Stimulated activated CD4-positive, alpha-beta T cell treated with anti-CD3 and anti-CD28 coated beads, Interleukin-2, amount 100 ng/mL, for 4 hours (primary cell): ENCODE data around the gene NUP42.
"Not testable (repeated sequence)": the region's sequence is repeated elsewhere in the genome, so short reads cannot be mapped to it uniquely, and the experiment has no call there.

ENCODE experiments used
- DNase-seq: peaks from one replicate; pipeline ENCODE4 v3.0.0-alpha.2; 2020; ENCODE audit warnings: low read depth

The NUP42 gene, protein sequence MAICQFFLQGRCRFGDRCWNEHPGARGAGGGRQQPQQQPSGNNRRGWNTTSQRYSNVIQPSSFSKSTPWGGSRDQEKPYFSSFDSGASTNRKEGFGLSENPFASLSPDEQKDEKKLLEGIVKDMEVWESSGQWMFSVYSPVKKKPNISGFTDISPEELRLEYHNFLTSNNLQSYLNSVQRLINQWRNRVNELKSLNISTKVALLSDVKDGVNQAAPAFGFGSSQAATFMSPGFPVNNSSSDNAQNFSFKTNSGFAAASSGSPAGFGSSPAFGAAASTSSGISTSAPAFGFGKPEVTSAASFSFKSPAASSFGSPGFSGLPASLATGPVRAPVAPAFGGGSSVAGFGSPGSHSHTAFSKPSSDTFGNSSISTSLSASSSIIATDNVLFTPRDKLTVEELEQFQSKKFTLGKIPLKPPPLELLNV

DNA sequence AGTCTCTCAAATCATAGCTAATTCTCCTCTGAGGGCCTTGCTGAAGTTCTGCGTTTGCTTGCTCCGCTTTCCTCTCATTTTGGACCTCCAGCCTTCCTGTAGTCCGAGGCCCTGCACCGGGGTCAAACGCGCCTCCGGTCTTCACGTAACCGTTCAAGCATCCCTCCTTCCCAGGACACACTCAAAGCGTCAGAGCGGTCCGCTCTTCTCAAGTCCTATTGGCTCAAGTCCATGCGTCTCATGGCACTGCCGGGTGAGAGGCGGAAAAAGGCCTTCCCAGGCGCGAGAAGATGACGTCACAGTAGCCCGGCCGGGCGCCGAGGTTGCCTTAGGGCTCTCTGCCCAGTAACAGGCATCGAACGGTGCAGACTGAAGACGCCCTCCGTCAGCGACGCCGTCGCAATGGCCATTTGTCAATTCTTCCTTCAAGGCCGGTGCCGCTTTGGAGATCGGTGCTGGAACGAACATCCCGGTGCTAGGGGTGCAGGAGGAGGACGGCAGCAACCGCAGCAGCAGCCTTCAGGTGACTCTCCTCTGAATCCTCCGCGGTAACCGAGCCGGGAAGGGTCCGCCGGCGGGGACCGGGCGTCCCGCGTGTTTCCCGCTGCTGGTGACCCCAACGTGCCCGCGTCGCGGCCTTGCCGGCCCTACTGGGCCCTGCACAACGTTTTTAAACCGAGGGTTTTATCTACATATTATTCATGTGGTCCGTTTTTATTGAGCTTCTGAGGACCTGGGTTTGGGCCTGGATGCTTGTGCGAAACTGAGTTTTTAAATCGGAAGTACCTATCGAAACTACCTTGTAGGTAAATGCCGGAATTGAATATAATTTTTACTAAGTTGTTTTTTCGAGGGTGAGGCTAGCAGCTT, at the start of gene NUP42:
TSS of gene NUP42 (plus strand) at position 365 of the 870 bp plus-strand sequence. CDS start at position 403, 38 bp downstream.
- DNase-seq: peak; percentile 92

DNA sequence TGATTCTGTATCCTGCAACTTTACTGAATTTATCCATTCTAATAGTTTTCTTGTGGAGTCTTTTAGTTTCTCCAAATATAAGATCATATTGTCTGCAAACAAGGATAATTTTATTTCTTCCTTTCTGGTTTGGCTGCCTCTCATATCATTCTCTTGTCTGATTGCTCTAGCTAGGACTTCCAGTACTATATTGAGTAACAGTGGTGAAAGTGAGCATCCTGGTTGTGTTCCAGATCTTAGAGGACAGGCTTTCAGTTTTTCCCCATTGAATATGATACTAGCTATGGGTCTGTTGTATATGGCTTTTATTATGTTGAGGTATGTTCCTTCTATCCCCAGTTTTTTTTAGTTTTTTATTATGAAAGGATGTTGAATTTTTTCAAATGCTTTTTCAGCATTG, 48.1 kb upstream of the NUP42 start:
- no peak for DNase-seq

GRCh38 chr7:23135755-23136154, 46.1 kb upstream of the NUP42 start:
- DNase-seq: no peak

GRCh38 chr7:23136216-23136615, 45.6 kb upstream of the NUP42 start:
- no peak for DNase-seq

DNA sequence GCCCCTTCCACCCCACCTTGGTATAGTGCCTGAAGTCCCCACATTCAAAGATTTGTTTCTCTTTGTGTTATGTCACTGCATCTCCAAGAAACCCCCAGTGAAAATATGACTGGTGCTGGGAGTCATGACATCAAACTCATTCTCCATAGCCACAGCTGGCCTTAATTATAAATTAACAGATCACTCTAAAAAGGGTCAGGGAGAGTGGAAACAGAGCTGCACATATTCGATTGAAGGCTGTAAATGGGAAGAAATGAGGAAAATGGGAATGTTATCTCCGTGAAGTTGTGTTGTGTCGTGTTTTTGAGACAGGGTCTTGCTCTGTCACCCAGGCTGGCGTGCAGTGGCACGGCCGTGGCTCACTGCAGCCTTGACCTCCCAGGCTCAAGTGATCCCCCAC, 24.2 kb upstream of the NUP42 start:
- DNase-seq: no peak

GRCh38 chr7:23158546-23158945, 23.3 kb upstream of the NUP42 start:
- no peak for DNase-seq

GRCh38 chr7:23161482-23161881, 20.4 kb upstream of the NUP42 start:
- DNase-seq: no peak

GRCh38 chr7:23164846-23165245, 17.0 kb upstream of the NUP42 start:
- DNase-seq: no peak

GRCh38 chr7:23165316-23165715, 16.5 kb upstream of the NUP42 start:
- DNase-seq: no peak

DNA sequence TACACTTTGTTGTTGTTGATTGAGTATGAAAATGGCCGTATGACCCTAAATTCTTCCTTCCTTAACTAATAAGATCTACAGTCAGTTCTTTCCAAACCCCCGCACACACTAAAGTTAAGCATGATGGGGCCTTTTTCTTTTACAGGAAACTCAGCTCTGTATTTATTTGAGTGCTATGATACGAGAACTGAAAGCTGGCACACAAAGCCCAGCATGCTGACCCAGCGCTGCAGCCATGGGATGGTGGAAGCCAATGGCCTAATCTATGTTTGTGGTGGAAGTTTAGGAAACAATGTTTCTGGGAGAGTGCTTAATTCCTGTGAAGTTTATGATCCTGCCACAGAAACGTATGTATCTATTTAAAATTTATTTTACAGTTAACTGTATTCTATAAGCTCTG, 14.2 kb upstream of the NUP42 start:
- no peak for DNase-seq

GRCh38 chr7:23168111-23168885, 13.6 kb upstream of the NUP42 start:
- DNase-seq: no peak

- DNase-seq: no peak
These were observed 5.9 kb upstream of the NUP42 start for GRCh38 chr7:23175938-23176337.

- no peak for DNase-seq
These were observed 1.6 kb downstream of the NUP42 start for GRCh38 chr7:23183279-23184012.

DNA sequence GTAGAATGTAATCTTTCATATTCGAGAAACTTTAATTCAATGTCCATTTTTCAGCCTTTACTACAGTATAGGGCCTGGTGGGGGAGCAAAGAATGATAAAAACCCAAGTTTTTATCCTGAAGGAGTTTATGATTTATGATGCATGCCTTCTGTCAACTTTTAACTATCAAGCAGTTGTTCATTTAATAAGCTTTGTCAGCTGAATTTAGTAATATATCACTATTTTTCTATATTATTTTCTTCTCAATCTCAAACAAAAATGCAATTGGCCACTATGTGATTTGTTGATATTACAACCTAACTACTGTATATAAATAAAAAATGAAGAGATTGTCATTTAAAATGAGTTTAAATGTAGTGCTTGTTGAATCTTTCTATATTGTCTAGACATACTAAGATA, 2.4 kb downstream of the NUP42 start:
- DNase-seq: no peak

DNA sequence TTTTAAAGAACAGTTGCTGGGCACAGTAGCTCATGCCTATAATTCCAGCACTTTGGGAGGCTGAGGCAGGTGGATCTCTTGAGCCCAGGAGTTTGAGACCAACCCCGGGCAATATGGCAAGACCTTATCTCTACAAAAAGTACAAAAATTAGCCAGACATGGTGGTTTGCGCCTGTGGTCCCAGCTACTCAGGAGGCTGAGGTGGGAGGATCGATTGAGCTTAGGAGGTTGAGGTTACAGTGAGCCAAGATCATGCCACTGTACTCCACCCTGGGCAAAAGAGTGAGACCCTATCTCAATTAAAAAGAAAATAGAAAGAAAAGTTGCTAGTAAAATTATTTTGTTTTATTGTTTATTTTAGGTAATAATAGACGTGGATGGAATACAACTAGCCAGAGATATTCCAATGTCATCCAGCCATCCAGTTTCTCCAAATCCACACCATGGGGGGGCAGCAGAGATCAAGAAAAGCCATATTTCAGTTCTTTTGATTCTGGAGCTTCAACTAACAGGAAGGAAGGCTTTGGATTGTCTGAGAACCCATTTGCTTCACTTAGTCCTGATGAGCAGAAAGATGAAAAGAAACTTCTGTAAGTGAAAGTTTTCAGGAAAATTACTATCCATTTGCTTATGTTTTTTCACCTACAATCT, 3.0 kb downstream of the NUP42 start:
- DNase-seq: no peak

DNA sequence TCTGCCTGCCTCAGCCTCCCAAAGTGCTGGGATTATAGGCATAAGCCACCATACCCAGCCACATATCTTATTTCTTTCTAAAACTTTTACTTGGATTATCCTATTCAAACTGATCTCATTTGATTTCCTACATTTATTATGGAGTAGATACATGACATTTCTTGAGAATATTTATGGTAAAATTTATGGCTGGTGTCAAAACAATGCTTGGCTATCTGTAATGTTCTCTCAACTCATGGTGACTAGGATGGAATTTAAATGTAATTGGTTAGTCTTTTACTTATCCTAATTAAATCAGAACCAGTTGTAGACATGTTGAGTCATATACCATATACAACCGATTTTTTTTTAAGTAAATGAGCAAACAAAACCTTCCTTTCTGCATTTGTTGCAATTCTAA, 4.1 kb downstream of the NUP42 start:
- no peak for DNase-seq

GRCh38 chr7:23191022-23191421, 9.2 kb downstream of the NUP42 start:
- no peak for DNase-seq

DNA sequence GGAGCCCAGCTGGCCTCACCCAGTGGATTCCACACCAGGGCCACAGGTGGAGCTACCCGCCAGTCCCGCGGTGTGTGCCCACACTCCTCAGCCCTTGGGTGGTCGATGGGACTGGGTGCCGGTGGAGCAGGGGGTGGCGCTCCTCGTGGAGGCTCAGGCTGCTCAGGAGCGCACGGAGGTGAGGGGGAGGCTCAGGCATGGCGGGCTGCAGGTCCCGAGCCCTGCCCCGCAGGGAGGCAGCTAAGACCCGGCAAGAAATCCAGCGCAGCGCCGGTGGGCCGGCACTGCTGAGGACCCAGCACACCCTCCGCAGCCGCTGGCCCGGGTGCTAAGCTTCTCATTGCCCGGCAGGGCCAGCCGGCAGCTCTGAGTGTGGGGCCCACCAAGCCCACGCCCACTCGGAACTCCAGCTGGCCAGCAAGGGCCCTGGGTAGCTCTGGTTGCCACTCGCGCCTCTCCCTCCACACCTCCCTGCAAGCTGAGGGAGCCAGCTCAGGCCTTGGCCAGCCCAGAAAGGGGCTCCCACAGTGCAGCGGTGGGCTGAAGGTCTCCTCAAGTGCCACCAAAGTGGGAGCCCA, 11.9 kb downstream of the NUP42 start:
- DNase-seq: not testable (repeated sequence)

- DNase-seq: no peak
These were observed 14.5 kb downstream of the NUP42 start for GRCh38 chr7:23196306-23196705.

GRCh38 chr7:23197745-23198144, 15.9 kb downstream of the NUP42 start:
- not testable (repeated sequence) for DNase-seq

GRCh38 chr7:23200331-23200730, 18.5 kb downstream of the NUP42 start:
- DNase-seq: no peak
